DOHH2 (cell line): ENCODE results near the gene ZDHHC18.
"Not testable (repeated sequence)": the region's sequence is repeated elsewhere in the genome, so short reads cannot be mapped to it uniquely, and the experiment has no call there.

ENCODE experiments used
- H3F3A ChIP-seq: fragments of 200-600 bp; sonication (generic), shearing (Covaris generic); 2 replicates; pipeline ENCODE4 v1.6.0; 2016; ENCODE audit warnings: antibody characterized with exemption, mild to moderate bottlenecking; ENCODE audit not compliant: control insufficient read depth, insufficient read depth
- H3K27ac ChIP-seq: fragments of 200-600 bp; sonication (generic); 2 replicates; pipeline ENCODE4 v1.5.1; 2014; ENCODE audit warnings: low read depth, mild to moderate bottlenecking, low read length, moderate library complexity
- H3K27me3 ChIP-seq: fragments of 200-600 bp; sonication (generic); 2 replicates; pipeline ENCODE4 v1.6.1; 2014; ENCODE audit warnings: mild to moderate bottlenecking, low read length, mixed read lengths; ENCODE audit not compliant: control insufficient read depth
- H3K36me3 ChIP-seq: fragments of 200-600 bp; sonication (generic); 2 replicates; pipeline ENCODE4 v1.6.1; 2014; ENCODE audit warnings: mild to moderate bottlenecking, low read length, moderate library complexity, mixed read lengths; ENCODE audit not compliant: control insufficient read depth
- H3K4me1 ChIP-seq: fragments of 200-600 bp; sonication (generic); 2 replicates; pipeline ENCODE4 v1.6.1; 2014; ENCODE audit warnings: mild to moderate bottlenecking, low read length, mixed read lengths; ENCODE audit not compliant: control insufficient read depth
- H3K4me2 ChIP-seq: fragments of 200-600 bp; sonication (generic); 2 replicates; pipeline ENCODE4 v1.6.0; 2014; ENCODE audit warnings: mild to moderate bottlenecking, low read length, moderate library complexity
- H3K4me3 ChIP-seq: fragments of 200-600 bp; sonication (generic); 2 replicates; pipeline ENCODE4 v1.5.1; 2014; ENCODE audit warnings: mild to moderate bottlenecking, low read length, mixed read lengths
- H3K79me2 ChIP-seq: fragments of 200-600 bp; sonication (generic); 2 replicates; pipeline ENCODE4 v1.6.1; 2014; ENCODE audit warnings: mild to moderate bottlenecking, low read length, mixed read lengths; ENCODE audit not compliant: control insufficient read depth
- H3K9me2 ChIP-seq: fragments of 200-600 bp; sonication (generic); replicated peaks from 2 replicates; pipeline ENCODE4 v1.6.1; 2014; ENCODE audit warnings: mild to moderate bottlenecking, low read length, mixed read lengths; ENCODE audit not compliant: control insufficient read depth
- H3K9me3 ChIP-seq: fragments of 200-600 bp; sonication (generic); 2 replicates; pipeline ENCODE4 v1.6.1; 2014; ENCODE audit warnings: antibody characterized with exemption, low read length, mixed read lengths; ENCODE audit not compliant: control insufficient read depth, insufficient read depth
- H4K20me1 ChIP-seq: fragments of 200-600 bp; sonication (generic); 2 replicates; pipeline ENCODE4 v1.6.0; 2014; ENCODE audit warnings: low read depth, mild to moderate bottlenecking, antibody characterized with exemption, low read length, moderate library complexity; ENCODE audit not compliant: control insufficient read depth, insufficient read depth
- EZH2phosphoT487 ChIP-seq: fragments of 200-600 bp; sonication (generic); IDR thresholded peaks from 2 replicates; pipeline ENCODE4 v1.6.1; 2017; ENCODE audit warnings: borderline replicate concordance, mild to moderate bottlenecking, antibody characterized with exemption, low read length, moderate library complexity, mixed read lengths
- TF ChIP-seq, protein P1 (sequence below): fragments of 200-600 bp; sonication (generic); IDR thresholded peaks from one replicate; pipeline ENCODE4 v1.5.1; 2014; ENCODE audit warnings: antibody characterized with exemption, mild to moderate bottlenecking, low read depth, low read length; ENCODE audit not compliant: poor library complexity, severe bottlenecking

The ZDHHC18 gene

DNA sequence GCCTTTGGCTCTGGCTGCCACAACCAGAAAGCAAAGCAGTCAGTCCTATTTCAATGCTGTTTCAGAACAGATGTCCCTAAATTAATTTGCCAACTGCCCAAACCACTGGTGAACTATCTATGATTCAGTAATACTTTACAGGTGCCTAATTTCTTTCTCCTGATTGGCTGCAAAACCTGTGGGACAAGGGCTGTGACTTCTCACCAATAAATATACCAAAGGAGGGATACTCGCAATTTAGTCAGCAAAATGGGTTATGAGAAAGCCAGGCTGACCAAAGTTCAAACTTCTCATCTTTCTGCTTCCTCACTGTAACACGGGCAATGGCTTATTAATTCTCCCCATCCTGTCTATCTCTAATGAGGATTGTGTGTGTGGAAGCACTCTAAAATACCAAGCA is 50.8 kb downstream of the ZDHHC18 start:
- Histone ChIP-seq H3K4me2 (no peak overlapping the region), H3F3A (peaks cover 7% of the 10 kb centered on the region; the same call in 1 of the 2 replicates), H3K4me1 (peaks cover 5% of the 10 kb centered on the region), H3K27ac (no peak overlapping the region), H3K36me3 (peaks cover 46% of the 10 kb centered on the region), H3K9me3 (no peaks in the 10 kb centered on the region), H3K27me3 (no peaks in the 10 kb centered on the region), H3K4me3 (no peak overlapping the region), H3K79me2 (no peaks in the 10 kb centered on the region), H4K20me1 (no peaks in the 10 kb centered on the region), H3K9me2 (no peaks in the 10 kb centered on the region)
- TF ChIP-seq, protein P1, sequence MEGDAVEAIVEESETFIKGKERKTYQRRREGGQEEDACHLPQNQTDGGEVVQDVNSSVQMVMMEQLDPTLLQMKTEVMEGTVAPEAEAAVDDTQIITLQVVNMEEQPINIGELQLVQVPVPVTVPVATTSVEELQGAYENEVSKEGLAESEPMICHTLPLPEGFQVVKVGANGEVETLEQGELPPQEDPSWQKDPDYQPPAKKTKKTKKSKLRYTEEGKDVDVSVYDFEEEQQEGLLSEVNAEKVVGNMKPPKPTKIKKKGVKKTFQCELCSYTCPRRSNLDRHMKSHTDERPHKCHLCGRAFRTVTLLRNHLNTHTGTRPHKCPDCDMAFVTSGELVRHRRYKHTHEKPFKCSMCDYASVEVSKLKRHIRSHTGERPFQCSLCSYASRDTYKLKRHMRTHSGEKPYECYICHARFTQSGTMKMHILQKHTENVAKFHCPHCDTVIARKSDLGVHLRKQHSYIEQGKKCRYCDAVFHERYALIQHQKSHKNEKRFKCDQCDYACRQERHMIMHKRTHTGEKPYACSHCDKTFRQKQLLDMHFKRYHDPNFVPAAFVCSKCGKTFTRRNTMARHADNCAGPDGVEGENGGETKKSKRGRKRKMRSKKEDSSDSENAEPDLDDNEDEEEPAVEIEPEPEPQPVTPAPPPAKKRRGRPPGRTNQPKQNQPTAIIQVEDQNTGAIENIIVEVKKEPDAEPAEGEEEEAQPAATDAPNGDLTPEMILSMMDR: no peak

DNA sequence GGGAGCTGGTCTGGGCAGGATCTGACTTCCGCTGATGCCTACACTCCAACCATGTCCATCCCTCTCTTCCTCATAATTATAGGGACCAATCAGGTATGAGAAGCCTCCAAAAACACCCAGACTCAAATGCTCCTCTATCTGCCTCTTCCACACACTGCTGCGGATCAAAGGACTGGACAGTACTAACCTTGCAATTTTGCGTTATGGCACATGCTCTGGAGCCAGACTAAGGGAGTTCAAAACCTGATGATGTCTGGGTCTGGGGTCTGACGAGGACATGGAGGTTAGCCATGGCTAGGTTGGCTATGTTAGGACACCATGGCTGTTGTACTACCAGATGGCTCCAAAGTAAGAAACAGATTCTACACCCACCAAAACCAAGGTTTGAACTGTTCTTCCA is 53.3 kb downstream of the ZDHHC18 start:
- peaks cover 70% of the 10 kb centered on the region for H3K36me3 ChIP-seq
- no peak overlapping the region for H3K27ac ChIP-seq
- H3F3A ChIP-seq: peaks cover 7% of the 10 kb centered on the region; the same call in 1 of the 2 replicates
- no peaks in the 10 kb centered on the region for H3K9me2 ChIP-seq
- H3K4me1 ChIP-seq: peaks cover 5% of the 10 kb centered on the region
- H4K20me1 ChIP-seq: no peaks in the 10 kb centered on the region
- H3K9me3 ChIP-seq: no peaks in the 10 kb centered on the region
- no peak overlapping the region for H3K4me3 ChIP-seq
- no peaks in the 10 kb centered on the region; the same call in 1 of the 2 replicates for H3K79me2 ChIP-seq
- TF ChIP-seq, protein P1: no peak
- no peaks in the 10 kb centered on the region for H3K27me3 ChIP-seq
- no peak overlapping the region for H3K4me2 ChIP-seq

DNA sequence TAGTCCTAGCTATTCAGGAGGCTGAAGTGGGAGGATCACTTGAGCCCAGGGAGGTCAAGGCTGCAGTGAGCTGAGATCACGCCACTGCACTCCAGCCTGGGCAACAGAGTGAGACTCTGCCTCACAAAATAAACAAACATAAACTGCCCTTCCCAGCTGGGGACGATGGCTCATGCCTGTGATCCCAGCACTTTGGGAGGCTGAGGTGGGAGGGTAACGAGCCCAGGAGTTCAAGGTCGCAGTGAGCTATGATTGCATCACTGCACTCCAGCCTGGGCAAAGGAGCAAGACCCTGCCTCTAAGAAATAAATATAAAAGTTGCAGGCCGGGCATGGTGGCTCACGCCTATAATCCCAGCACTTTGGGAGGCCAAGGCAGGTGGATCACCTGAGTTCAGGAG is 55.1 kb downstream of the ZDHHC18 start:
- not testable (repeated sequence) for H3K4me1 ChIP-seq, H3K4me3 ChIP-seq, H3K79me2 ChIP-seq, H3K27ac ChIP-seq, H3K27me3 ChIP-seq, H3K9me2 ChIP-seq, H3F3A ChIP-seq, H4K20me1 ChIP-seq, H3K4me2 ChIP-seq, H3K9me3 ChIP-seq
- H3K36me3 ChIP-seq: peaks cover 84% of the 10 kb centered on the region

DNA sequence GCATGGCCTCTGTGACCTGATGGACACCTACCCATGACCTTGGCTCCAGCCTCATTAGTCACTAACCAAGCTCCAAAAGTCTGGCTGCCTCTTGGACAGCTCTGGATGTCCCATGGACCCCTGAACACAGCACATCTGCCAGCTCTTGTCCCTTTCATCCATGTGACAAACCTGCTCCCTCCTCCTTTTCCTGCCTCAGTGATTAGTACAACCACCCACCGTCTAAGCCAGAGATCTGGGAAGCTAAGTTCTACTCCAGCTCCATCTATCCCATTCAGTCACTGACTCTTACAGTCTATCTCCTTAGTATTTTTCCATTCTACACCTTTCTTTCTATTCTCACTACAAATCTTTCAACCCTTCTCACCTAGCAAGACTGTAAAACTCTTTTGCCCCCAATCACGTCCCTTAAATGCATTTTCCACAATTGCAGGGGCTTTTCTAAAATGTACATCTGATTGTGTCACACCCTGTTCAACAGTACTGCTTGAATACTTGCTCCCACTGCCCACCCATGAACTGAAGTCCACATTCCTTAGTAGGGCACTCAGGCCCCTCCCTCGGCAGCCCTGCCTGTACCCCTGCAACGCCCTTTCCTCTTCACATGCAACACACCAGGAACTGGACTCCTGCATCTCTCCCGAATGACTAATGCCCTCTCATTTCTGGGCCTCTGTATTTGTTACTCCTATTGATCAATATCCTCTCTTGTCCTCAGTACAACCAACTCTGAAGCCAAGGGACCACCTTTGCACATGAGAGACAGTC is 56.4 kb downstream of the ZDHHC18 start:
- Histone ChIP-seq H3K27ac (no peak overlapping the region), H3K4me2 (no peak overlapping the region), H3K79me2 (peaks cover 5% of the 10 kb centered on the region), H4K20me1 (no peaks in the 10 kb centered on the region), H3K27me3 (no peaks in the 10 kb centered on the region), H3K4me3 (no peak overlapping the region), H3K9me3 (no peaks in the 10 kb centered on the region), H3F3A (peaks cover 7% of the 10 kb centered on the region; the same call in 1 of the 2 replicates), H3K9me2 (no peaks in the 10 kb centered on the region), H3K36me3 (peaks cover 78% of the 10 kb centered on the region), H3K4me1 (peaks cover under 1% of the 10 kb centered on the region)
- no peak for TF ChIP-seq EZH2phosphoT487
- TF ChIP-seq, protein P1: no peak
